DOHH2 (cell line): ENCODE measurements around the gene PLA2G2C.

Experiments used
- CTCF ChIP-seq: fragments of 200-600 bp; sonication (generic); IDR thresholded peaks from one replicate; pipeline ENCODE4 v1.5.1; 2014; ENCODE audit warnings: antibody characterized with exemption, mild to moderate bottlenecking, low read depth, low read length; ENCODE audit not compliant: poor library complexity, severe bottlenecking
- EZH2phosphoT487 ChIP-seq: fragments of 200-600 bp; sonication (generic); IDR thresholded peaks from 2 replicates; pipeline ENCODE4 v1.6.1; 2017; ENCODE audit warnings: borderline replicate concordance, mild to moderate bottlenecking, antibody characterized with exemption, low read length, moderate library complexity, mixed read lengths

DNA sequence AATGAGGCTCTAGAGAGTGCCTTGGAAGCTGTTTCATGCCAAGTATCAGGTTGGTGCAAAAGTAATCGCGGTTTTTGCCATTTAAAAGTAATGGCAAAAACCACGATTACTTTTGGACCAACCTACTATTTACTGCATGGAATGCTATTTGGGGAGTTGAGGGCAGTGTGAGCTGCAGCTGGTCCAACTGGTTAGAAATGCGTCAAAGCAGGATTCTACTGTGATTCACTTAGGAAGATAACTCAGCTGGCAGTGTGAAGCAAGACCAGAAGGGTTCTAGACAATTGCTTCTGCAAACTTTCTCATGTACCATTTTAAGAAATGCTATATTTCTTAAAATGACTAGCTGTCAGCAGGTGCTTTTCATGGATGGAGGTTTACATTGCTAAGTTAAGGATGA is 21.2 kb upstream of the PLA2G2C start:
- TF ChIP-seq CTCF (no peak), EZH2phosphoT487 (no peak)
